K562 (cell line): Measurements from ENCODE around the gene SCAPER. TPM values are rescaled to one million over a fixed set of nuclear protein-coding genes. Genes with fewer than 3 reads are reported as not detected.

Experiments
- CBFB ChIP-seq: sonication (generic); formaldehyde crosslinking; IDR thresholded peaks from 2 replicates; pipeline ENCODE4 v1.4.0; 2020; ENCODE audit warnings: mild to moderate bottlenecking, missing genetic modification reagents
- CREB1 ChIP-seq, 2 experiments: sonication (generic) in 1 of 2; formaldehyde crosslinking in 1 of 2; IDR thresholded peaks; 2 replicates each; pipeline versions ENCODE4 v1.6.1 to v1.8.0; 2012 to 2022; ENCODE audit warnings: inconsistent platforms in 1 of 2, mild to moderate bottlenecking in 1 of 2, missing genetic modification reagents in 1 of 2, moderate library complexity in 1 of 2
- POLR2A ChIP-seq: fragments of 450-650 bp; conservative IDR thresholded peaks from 2 replicates; pipeline ENCODE4 v1.6.1; 2016
- RBM15 ChIP-seq: fragments of 200-400 bp; formaldehyde crosslinking; IDR thresholded peaks from 2 replicates; pipeline ENCODE4 v1.6.1; 2018; ENCODE audit warnings: mild to moderate bottlenecking, low read length, moderate library complexity; ENCODE audit not compliant: insufficient read depth
- RNF2 ChIP-seq: sonication (generic); IDR thresholded peaks from 2 replicates; pipeline ENCODE4 v1.6.1; 2016
- SPI1 ChIP-seq: IDR thresholded peaks from 2 replicates; pipeline ENCODE4 v1.6.1; 2011; ENCODE audit warnings: low read depth, low read length, control low read depth, borderline replicate concordance
- SRSF9 ChIP-seq: fragments of 200-400 bp; formaldehyde crosslinking; IDR thresholded peaks from 2 replicates; pipeline ENCODE4 v1.6.1; 2017; ENCODE audit warnings: low read depth, low read length, borderline replicate concordance
- THRAP3 ChIP-seq: fragments of 450-650 bp; IDR thresholded peaks from 2 replicates; pipeline ENCODE4 v1.6.1; 2016; ENCODE audit warnings: mild to moderate bottlenecking, inconsistent platforms, borderline replicate concordance
- ZFP1 ChIP-seq: fragments of 450-650 bp; formaldehyde crosslinking; IDR thresholded peaks from 2 replicates; pipeline ENCODE4 v1.4.0; 2020; ENCODE audit warnings: mild to moderate bottlenecking, mixed read lengths
- polyA plus RNA-seq, 8 experiments: library from polyadenylated mRNA; depleted of rRNA in 4 of 8; stranded (reverse) in 5 of 8; unstranded in 3 of 8; fragments of >200 nt; fragmentation: Nextera tagmentation in 2 of 8; fragmentation: Illumina TruSeq in 1 of 8; extraction: Ambion mirVana in 2 of 8; extraction: Trizol in 1 of 8; gene quantifications; 2 replicates each; pipeline versions ENCODE4 v1.2.1 to v1.2.3, GENCODE V29; 2011 to 2014; ENCODE audit warnings: inconsistent platforms in 1 of 8, missing spikeins in 1 of 8
- total RNA-seq, 7 experiments: library from RNA; depleted of rRNA in 6 of 7; stranded (reverse); fragments of >200 nt in 6 of 7; fragmentation: Illumina TruSeq in 2 of 7; extraction: Trizol in 2 of 7; gene quantifications; 2 replicates each; pipeline versions ENCODE4 v1.2.1 to v1.2.3, GENCODE V29; 2011 to 2021; ENCODE audit warnings: low replicate concordance in 1 of 7
- TF ChIP-seq, protein P1 (sequence below): sonication (generic); formaldehyde crosslinking; IDR thresholded peaks from 2 replicates; pipeline ENCODE4 v1.8.0; 2022; ENCODE audit warnings: mild to moderate bottlenecking, missing genetic modification reagents
- TF ChIP-seq, protein P2 (sequence below): fragments of 250-450 bp; sonication (Bioruptor Pico); IDR thresholded peaks from 2 replicates; pipeline ENCODE4 v1.4.0; 2020; ENCODE audit warnings: mild to moderate bottlenecking

Gene SCAPER
- total and polyA plus RNA-seq, 9 of the 15 experiments (the other 6 are each of a cell fraction or from before 2014, with no cell fraction given), result 1.3 to 5.7 (median 3.2) TPM

DNA sequence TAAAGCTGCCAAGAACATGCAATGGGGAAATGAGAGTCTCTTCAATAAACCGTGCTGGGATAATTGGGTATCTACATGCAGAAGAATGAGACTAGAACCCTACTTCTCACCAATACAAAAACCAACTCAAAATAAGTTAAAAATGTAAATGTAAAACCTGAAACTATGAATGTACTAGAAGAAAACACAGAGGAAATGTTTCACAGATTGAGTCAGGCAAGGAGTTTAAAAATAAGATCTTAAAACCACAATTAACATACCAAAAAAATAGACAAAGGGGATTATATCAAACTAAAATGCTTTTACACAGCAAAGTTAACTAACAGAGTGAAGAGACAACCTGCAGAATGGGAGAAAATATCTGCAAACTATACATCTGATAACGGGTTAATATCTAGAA is 478.2 kb downstream of the SCAPER start (continued):
- TF ChIP-seq CREB1 (IDR thresholded peaks at IDR 0.05), result no peak
- no peak for TF ChIP-seq CREB1 (CRISPR knock-in tag; IDR thresholded peaks at IDR 0.05)
- TF ChIP-seq SRSF9, result no peak
- no peak for TF ChIP-seq ZFP1 (CRISPR knock-in tag)
- TF ChIP-seq, protein P1, sequence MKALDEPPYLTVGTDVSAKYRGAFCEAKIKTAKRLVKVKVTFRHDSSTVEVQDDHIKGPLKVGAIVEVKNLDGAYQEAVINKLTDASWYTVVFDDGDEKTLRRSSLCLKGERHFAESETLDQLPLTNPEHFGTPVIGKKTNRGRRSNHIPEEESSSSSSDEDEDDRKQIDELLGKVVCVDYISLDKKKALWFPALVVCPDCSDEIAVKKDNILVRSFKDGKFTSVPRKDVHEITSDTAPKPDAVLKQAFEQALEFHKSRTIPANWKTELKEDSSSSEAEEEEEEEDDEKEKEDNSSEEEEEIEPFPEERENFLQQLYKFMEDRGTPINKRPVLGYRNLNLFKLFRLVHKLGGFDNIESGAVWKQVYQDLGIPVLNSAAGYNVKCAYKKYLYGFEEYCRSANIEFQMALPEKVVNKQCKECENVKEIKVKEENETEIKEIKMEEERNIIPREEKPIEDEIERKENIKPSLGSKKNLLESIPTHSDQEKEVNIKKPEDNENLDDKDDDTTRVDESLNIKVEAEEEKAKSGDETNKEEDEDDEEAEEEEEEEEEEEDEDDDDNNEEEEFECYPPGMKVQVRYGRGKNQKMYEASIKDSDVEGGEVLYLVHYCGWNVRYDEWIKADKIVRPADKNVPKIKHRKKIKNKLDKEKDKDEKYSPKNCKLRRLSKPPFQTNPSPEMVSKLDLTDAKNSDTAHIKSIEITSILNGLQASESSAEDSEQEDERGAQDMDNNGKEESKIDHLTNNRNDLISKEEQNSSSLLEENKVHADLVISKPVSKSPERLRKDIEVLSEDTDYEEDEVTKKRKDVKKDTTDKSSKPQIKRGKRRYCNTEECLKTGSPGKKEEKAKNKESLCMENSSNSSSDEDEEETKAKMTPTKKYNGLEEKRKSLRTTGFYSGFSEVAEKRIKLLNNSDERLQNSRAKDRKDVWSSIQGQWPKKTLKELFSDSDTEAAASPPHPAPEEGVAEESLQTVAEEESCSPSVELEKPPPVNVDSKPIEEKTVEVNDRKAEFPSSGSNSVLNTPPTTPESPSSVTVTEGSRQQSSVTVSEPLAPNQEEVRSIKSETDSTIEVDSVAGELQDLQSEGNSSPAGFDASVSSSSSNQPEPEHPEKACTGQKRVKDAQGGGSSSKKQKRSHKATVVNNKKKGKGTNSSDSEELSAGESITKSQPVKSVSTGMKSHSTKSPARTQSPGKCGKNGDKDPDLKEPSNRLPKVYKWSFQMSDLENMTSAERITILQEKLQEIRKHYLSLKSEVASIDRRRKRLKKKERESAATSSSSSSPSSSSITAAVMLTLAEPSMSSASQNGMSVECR (CRISPR knock-in tag), result no peak
- TF ChIP-seq CBFB (CRISPR knock-in tag), result no peak
- no peak for TF ChIP-seq RNF2
- no peak for TF ChIP-seq THRAP3
- no peak for TF ChIP-seq RBM15
- TF ChIP-seq POLR2A, result no peak
- TF ChIP-seq, protein P2, sequence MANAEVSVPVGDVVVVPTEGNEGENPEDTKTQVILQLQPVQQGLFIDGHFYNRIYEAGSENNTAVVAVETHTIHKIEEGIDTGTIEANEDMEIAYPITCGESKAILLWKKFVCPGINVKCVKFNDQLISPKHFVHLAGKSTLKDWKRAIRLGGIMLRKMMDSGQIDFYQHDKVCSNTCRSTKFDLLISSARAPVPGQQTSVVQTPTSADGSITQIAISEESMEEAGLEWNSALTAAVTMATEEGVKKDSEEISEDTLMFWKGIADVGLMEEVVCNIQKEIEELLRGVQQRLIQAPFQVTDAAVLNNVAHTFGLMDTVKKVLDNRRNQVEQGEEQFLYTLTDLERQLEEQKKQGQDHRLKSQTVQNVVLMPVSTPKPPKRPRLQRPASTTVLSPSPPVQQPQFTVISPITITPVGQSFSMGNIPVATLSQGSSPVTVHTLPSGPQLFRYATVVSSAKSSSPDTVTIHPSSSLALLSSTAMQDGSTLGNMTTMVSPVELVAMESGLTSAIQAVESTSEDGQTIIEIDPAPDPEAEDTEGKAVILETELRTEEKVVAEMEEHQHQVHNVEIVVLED (CRISPR knock-in tag), result no peak
- TF ChIP-seq SPI1, result no peak
